ENCODE measurements around the gene PTPRD.

Gene PTPRD

DNA sequence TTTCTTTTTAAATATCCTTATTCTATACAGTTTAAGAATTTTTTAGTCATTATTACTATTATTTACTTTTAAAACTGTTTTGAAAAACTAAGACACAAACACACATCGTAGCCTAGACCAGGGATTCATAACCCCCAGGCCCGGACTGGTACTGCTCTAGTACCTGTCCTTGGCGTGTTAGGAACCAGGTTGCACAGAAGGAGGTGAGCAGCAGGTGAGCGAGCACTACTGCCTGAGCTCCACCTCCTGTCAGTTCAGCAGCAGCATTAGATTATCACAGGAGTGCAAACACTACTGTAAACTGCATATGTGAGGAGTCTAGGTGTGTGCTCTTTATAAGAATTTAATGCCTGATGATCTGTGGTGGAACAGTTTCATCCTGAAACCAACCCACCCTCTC is 357.0 kb downstream of the PTPRD start:
- no peaks in the 10 kb centered on the region for H3K9me3 ChIP-seq (ENCODE audit: control insufficient read depth, insufficient read depth, low read depth, low read length)
- no peaks in the 10 kb centered on the region for H3K36me3 ChIP-seq (ENCODE audit: control insufficient read depth in 2 of 2, insufficient read depth in 1 of 2, low read length in 2 of 2)
- no peak for TF ChIP-seq ZNF580 (tag by site-specific recombination; IDR thresholded peaks at IDR 0.05)
- TF ChIP-seq GLIS1 (tag by site-specific recombination; IDR thresholded peaks at IDR 0.05), result no peak
- TF ChIP-seq, protein P1, sequence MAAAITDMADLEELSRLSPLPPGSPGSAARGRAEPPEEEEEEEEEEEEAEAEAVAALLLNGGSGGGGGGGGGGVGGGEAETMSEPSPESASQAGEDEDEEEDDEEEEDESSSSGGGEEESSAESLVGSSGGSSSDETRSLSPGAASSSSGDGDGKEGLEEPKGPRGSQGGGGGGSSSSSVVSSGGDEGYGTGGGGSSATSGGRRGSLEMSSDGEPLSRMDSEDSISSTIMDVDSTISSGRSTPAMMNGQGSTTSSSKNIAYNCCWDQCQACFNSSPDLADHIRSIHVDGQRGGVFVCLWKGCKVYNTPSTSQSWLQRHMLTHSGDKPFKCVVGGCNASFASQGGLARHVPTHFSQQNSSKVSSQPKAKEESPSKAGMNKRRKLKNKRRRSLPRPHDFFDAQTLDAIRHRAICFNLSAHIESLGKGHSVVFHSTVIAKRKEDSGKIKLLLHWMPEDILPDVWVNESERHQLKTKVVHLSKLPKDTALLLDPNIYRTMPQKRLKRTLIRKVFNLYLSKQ (tag by site-specific recombination; IDR thresholded peaks at IDR 0.05; ENCODE audit: borderline replicate concordance), result no peak
- TF ChIP-seq, protein P2, sequence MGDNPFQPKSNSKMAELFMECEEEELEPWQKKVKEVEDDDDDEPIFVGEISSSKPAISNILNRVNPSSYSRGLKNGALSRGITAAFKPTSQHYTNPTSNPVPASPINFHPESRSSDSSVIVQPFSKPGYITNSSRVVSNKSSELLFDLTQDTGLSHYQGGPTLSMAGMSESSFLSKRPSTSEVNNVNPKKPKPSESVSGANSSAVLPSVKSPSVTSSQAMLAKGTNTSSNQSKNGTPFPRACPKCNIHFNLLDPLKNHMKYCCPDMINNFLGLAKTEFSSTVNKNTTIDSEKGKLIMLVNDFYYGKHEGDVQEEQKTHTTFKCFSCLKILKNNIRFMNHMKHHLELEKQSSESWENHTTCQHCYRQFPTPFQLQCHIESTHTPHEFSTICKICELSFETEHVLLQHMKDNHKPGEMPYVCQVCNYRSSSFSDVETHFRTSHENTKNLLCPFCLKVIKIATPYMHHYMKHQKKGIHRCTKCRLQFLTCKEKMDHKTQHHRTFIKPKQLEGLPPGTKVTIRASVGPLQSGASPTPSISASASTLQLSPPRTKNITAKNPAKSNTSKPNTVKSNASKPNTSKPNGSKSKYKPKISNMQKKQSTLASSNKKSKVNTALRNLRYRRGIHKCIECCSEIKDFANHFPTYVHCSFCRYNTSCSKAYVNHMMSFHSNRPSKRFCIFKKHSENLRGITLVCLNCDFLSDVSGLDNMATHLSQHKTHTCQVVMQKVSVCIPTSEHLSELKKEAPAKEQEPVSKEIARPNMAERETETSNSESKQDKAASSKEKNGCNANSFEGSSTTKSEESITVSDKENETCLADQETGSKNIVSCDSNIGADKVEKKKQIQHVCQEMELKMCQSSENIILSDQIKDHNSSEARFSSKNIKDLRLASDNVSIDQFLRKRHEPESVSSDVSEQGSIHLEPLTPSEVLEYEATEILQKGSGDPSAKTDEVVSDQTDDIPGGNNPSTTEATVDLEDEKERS (tag by site-specific recombination; IDR thresholded peaks at IDR 0.05), result no peak
- no peak for TF ChIP-seq ZNF2 (tag by site-specific recombination; IDR thresholded peaks at IDR 0.05)
- TF ChIP-seq ZNF202 (tag by site-specific recombination; IDR thresholded peaks at IDR 0.05; ENCODE audit: borderline replicate concordance), result no peak
- TF ChIP-seq, protein P3, sequence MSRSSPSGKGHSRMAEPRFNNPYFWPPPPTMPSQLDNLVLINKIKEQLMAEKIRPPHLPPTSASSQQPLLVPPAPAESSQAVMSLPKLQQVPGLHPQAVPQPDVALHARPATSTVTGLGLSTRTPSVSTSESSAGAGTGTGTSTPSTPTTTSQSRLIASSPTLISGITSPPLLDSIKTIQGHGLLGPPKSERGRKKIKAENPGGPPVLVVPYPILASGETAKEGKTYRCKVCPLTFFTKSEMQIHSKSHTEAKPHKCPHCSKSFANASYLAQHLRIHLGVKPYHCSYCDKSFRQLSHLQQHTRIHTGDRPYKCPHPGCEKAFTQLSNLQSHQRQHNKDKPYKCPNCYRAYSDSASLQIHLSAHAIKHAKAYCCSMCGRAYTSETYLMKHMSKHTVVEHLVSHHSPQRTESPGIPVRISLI (tag by site-specific recombination; IDR thresholded peaks at IDR 0.05), result no peak
- TF ChIP-seq ZNF223 (tag by site-specific recombination; IDR thresholded peaks at IDR 0.05), result no peak
- TF ChIP-seq ZNF138 (tag by site-specific recombination; IDR thresholded peaks at IDR 0.05; ENCODE audit: borderline replicate concordance), result no peak
- TF ChIP-seq WT1 (tag by site-specific recombination; IDR thresholded peaks at IDR 0.05), result no peak
- TF ChIP-seq IKZF3 (tag by site-specific recombination; IDR thresholded peaks at IDR 0.05), result no peak
- no peak for TF ChIP-seq ZNF777 (tag by site-specific recombination; IDR thresholded peaks at IDR 0.05; ENCODE audit: borderline replicate concordance)
- TF ChIP-seq KLF1 (tag by site-specific recombination; IDR thresholded peaks at IDR 0.05), result no peak
- TF ChIP-seq ZNF654 (tag by site-specific recombination; IDR thresholded peaks at IDR 0.05; ENCODE audit: low read depth), result no peak
- no peak for TF ChIP-seq ZNF335 (tag by site-specific recombination; conservative IDR thresholded peaks at IDR 0.05)
- TF ChIP-seq ZNF585B (tag by site-specific recombination; IDR thresholded peaks at IDR 0.05), result no peak
- no peak for TF ChIP-seq ZNF561 (tag by site-specific recombination; IDR thresholded peaks at IDR 0.05; ENCODE audit: borderline replicate concordance)
- TF ChIP-seq ZNF624 (tag by site-specific recombination; IDR thresholded peaks at IDR 0.05), result no peak
- H3K27ac ChIP-seq (ENCODE audit: extremely low read depth, low read depth, low read length), result no peak overlapping the region
- H3K4me3 ChIP-seq (ENCODE audit: low read depth, low read length), result no peak overlapping the region
- POLR2A ChIA-PET, result no interaction called here
- CTCF ChIA-PET, result no interaction called here
- no peaks in the 10 kb centered on the region for H3K4me1 ChIP-seq (ENCODE audit: control insufficient read depth, insufficient read depth, low read length)

- no peak overlapping the region for H3K4me3 ChIP-seq (ENCODE audit: low read depth, low read length)
- H3K9me3 ChIP-seq (ENCODE audit: control insufficient read depth, insufficient read depth, low read depth, low read length), result no peaks in the 10 kb centered on the region
- TF ChIP-seq SETDB1 (IDR thresholded peaks at IDR 0.05; ENCODE audit: insufficient read length, low read length) (no peak), PRDM2 (tag by site-specific recombination; IDR thresholded peaks at IDR 0.05; ENCODE audit: borderline replicate concordance) (no peak), MYNN (tag by site-specific recombination; IDR thresholded peaks at IDR 0.05; ENCODE audit: borderline replicate concordance) (no peak), ZNF335 (tag by site-specific recombination; conservative IDR thresholded peaks at IDR 0.05) (no peak), ZNF670 (tag by site-specific recombination; IDR thresholded peaks at IDR 0.05; ENCODE audit: low read depth) (no peak), TRIM28 (IDR thresholded peaks at IDR 0.05; ENCODE audit: borderline replicate concordance, low read length) (no peak)
- CTCF ChIA-PET, result no interaction called here
- POLR2A ChIA-PET, result no interaction called here
- no peaks in the 10 kb centered on the region for H3K4me1 ChIP-seq (ENCODE audit: control insufficient read depth, insufficient read depth, low read length)
- H3K36me3 ChIP-seq (ENCODE audit: control insufficient read depth in 2 of 2, insufficient read depth in 1 of 2, low read length in 2 of 2), result no peaks in the 10 kb centered on the region
- no peak overlapping the region for H3K27ac ChIP-seq (ENCODE audit: extremely low read depth, low read depth, low read length)
Observed at GRCh38 chr9:10254338-10254737, 358.5 kb downstream of the PTPRD start.
